MM.1S (cell line): ENCODE measurements around the gene HP1BP3.

Experiments used
- CTCF ChIP-seq: fragments of 300-600 bp; sonication (generic); IDR thresholded peaks from 2 replicates; pipeline ENCODE4 v1.5.1; 2016; ENCODE audit warnings: antibody characterized with exemption, low read length, mixed read lengths
- EZH2 ChIP-seq: fragments of 300-600 bp; sonication (generic); optimal IDR thresholded peaks from 2 replicates; pipeline ENCODE3; 2017; ENCODE audit warnings: low read depth, mild to moderate bottlenecking, antibody characterized with exemption, low read length, mixed read lengths

- TF ChIP-seq CTCF (no peak), EZH2 (no peak)
These were observed 80.3 kb downstream of the HP1BP3 start for GRCh38 chr1:20706841-20707240.
